ENCODE data around the gene FCRLB. TPM values are rescaled to one million over a fixed set of nuclear protein-coding genes. Genes with fewer than 3 reads are reported as not detected.

FCRLB gene
- total RNA-seq, 1 experiment from 2014 or later = 0.41 TPM

- no peaks in the 10 kb centered on the region for H3K9me3 ChIP-seq (ENCODE audit: control insufficient read depth, insufficient read depth, low read depth, low read length)
- no peaks in the 10 kb centered on the region for H3K27me3 ChIP-seq (ENCODE audit: control insufficient read depth, insufficient read depth, low read length)
- peaks cover 2% of the 10 kb centered on the region; the same call in 1 of the 2 replicates for H3K36me3 ChIP-seq (ENCODE audit: control insufficient read depth, insufficient read depth, low read length)
- in situ Hi-C loops (cut with HindIII; ENCODE audit: low pct_unique_long_range_greater_than_20kb, low sequenced_read_pairs) (no loop called here), intact Hi-C loops (cut with micrococcal nuclease; ENCODE audit: unreplicated experiment) (no loop called here)
- ChIA-PET CTCF (interaction anchor here (0.6 kb wide), 1 partner anchor 260 kb away, joined by 8 read pairs; no protein-coding TSS in a partner anchor), POLR2A (no interaction called here)
- TF ChIP-seq REST (IDR thresholded peaks at IDR 0.05; ENCODE audit: insufficient read depth in 1 of 2, low read depth in 2 of 2, low read length in 1 of 2) (no peak), SIN3A (IDR thresholded peaks at IDR 0.05; ENCODE audit: borderline replicate concordance, insufficient read depth, low read depth, low read length) (no peak), TCF7L2 (IDR thresholded peaks at IDR 0.05; ENCODE audit: low read depth, low read length) (no peak), CTCF (IDR thresholded peaks at IDR 0.05) (no peak), POLR2AphosphoS5 (IDR thresholded peaks at IDR 0.05; ENCODE audit: low read depth, low read length) (no peak)
- H3K27ac ChIP-seq (ENCODE audit: low read length) = no peak overlapping the region
- no peak for DNase-seq (ENCODE audit: low read depth, low spot score)
- no peak for ATAC-seq
- BruUV-seq (replicated peaks) = no TSS peak
- H3K4me1 ChIP-seq (ENCODE audit: control insufficient read depth, insufficient read depth, low read length) = no peaks in the 10 kb centered on the region; the same call in 1 of the 2 replicates
- no peak overlapping the region for H3K4me3 ChIP-seq (ENCODE audit: low read depth in 2 of 2, low read length in 2 of 2)
These were observed 55.9 kb downstream of the FCRLB start for GRCh38 chr1:161777261-161777660.

Other genes starting within 250 kb of the FCRLB start
- gene FCGR2A, start 216.1 kb upstream of the FCRLB start, total RNA-seq (2021; ENCODE audit: unreplicated experiment) = 0.28 TPM
- gene HSPA6, start 197.0 kb upstream of the FCRLB start, total RNA-seq (2021; ENCODE audit: unreplicated experiment) = 0.44 TPM
- gene FCGR3A, start 171.7 kb upstream of the FCRLB start, total RNA-seq (2021; ENCODE audit: unreplicated experiment) = 0.13 TPM
- not detected for gene FCGR3B, start 90.4 kb upstream of the FCRLB start, total RNA-seq (2021; ENCODE audit: unreplicated experiment)
- 0.15 TPM for gene FCGR2B, start 58.4 kb upstream of the FCRLB start, total RNA-seq (2021; ENCODE audit: unreplicated experiment)
- gene FCRLA, start 14.3 kb upstream of the FCRLB start, total RNA-seq (2021; ENCODE audit: unreplicated experiment) = 0.15 TPM
- gene DUSP12, start 28.2 kb downstream of the FCRLB start, total RNA-seq (2021; ENCODE audit: unreplicated experiment) = 22.0 TPM
- 16.4 TPM for gene ATF6, start 44.8 kb downstream of the FCRLB start, total RNA-seq (2021; ENCODE audit: unreplicated experiment)

Measured in Panc1 (cell line).